Sigmoid colon (tissue), 4 donors: Measurements from ENCODE around the gene MECR.

Source experiments
- CTCF ChIP-seq, 4 experiments: fragments of 450-650 bp in 3 of 4; fragments of 200-600 bp in 1 of 4; IDR thresholded peaks; one replicate each; pipeline ENCODE4 v1.5.1; 2016 to 2019; ENCODE audit warnings: antibody characterized with exemption in 4 of 4, mild to moderate bottlenecking in 3 of 4, moderate library complexity in 2 of 4
- EP300 ChIP-seq, 4 donors: sonication (generic); formaldehyde crosslinking; IDR thresholded peaks; one replicate each; pipeline ENCODE4 v1.6.1; 2017; ENCODE audit warnings: antibody characterized with exemption in 4 of 4
- POLR2A ChIP-seq, 2 donors: fragments of 450-650 bp; IDR thresholded peaks; one replicate each; pipeline ENCODE4 v1.6.1; 2016; ENCODE audit warnings: antibody characterized with exemption in 2 of 2, mild to moderate bottlenecking in 2 of 2, moderate library complexity in 2 of 2
- POLR2AphosphoS5 ChIP-seq, 4 donors: sonication (generic); formaldehyde crosslinking; IDR thresholded peaks; one replicate each; pipeline ENCODE4 v1.6.1; 2017; ENCODE audit warnings: antibody characterized with exemption in 4 of 4

- no peak for TF ChIP-seq CTCF (IDR thresholded peaks at IDR 0.05)
- no peak for TF ChIP-seq POLR2A (IDR thresholded peaks at IDR 0.05)
- TF ChIP-seq POLR2AphosphoS5 (IDR thresholded peaks at IDR 0.05), result no peak
- no peak for TF ChIP-seq EP300 (IDR thresholded peaks at IDR 0.05)
Observed at GRCh38 chr1:29222686-29223085, 8.0 kb downstream of the MECR start.
